AML-193 (cell line): Measurements from ENCODE around the gene CLTB.

Source experiments
- DNase-seq, 2 experiments: peaks; one replicate each; lab custom pipeline; 2025; lab: John Stamatoyannopoulos, UW

Gene CLTB

DNA sequence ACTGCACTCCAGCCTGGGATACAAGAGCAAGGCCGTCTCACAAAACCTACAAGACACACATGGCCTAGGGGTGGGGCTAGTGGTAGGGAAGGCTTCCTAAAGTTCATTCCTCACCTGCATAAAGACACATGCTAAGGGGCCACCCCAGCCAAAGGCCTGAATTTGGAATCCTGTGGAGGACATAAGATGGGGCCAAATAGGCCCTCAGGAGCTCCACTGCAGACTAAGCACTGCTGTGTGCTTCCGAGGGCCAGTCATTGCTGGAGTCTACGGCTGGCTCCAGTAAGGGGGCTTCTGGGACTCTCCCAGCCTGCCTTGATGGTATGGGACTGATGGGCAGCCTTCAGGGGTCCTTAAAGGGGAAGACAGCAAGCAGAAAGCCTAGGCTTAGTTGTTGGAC, 33.6 kb downstream of the CLTB start:
- no peak for DNase-seq

DNA sequence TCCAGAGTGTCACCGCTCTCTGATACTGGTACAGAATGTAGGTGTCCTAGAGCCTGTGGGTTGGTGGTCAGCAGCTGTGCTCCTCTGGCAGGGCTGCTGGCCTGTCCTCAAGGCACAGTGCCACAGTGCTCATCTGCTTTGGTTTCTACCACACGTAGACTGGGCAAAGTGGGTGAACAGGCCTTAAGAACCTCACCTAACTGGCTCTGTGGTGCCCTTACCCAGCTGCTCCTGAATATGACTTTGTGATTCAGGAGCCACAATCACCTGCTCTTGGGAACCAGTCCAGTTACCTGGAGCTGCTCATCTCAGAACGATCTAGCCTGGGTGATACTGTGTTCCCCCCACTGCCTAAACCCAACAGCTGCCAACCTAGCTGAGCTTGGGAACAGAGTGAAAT, 34.4 kb downstream of the CLTB start:
- DNase-seq = no peak

DNA sequence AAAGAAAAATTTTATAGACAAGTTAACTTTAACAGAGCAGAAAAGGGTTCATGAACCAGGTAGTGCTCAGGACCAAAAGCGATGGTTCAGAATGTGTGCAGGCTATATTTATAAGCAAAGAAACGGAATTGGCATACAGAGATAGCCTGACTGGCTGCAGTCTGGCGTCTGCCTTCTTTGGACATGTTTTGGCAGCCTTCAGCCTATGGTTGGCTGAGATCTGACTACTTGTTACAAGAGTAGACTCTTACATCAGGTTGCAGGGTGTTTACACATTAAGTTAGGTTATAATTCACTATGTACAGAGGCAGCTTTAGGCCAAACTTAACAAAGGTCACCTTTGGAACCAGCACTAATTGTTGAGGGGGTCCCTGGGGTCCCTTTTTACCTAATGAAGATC, 34.9 kb downstream of the CLTB start:
- DNase-seq = no peak

DNA sequence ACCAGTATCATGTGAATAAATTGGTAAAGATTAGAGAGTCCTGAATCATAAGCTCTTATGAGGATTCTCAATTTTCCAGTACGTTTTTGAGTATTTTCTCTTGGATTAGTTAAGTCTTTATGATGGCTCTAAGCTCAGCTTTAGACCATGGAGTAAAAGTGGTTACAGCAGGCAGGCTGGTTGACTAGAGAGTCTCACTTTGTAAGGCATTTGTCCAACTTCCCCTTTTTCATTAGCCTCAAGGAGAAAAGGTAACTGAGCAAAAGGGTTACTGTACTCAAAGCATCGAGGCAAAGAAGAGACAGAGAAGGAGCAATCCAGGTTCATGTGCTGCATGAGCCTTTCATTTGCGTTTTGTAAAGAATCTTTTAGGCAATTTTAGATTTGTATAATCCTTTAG, 36.5 kb downstream of the CLTB start:
- DNase-seq = peak; percentile 32 to 54

DNA sequence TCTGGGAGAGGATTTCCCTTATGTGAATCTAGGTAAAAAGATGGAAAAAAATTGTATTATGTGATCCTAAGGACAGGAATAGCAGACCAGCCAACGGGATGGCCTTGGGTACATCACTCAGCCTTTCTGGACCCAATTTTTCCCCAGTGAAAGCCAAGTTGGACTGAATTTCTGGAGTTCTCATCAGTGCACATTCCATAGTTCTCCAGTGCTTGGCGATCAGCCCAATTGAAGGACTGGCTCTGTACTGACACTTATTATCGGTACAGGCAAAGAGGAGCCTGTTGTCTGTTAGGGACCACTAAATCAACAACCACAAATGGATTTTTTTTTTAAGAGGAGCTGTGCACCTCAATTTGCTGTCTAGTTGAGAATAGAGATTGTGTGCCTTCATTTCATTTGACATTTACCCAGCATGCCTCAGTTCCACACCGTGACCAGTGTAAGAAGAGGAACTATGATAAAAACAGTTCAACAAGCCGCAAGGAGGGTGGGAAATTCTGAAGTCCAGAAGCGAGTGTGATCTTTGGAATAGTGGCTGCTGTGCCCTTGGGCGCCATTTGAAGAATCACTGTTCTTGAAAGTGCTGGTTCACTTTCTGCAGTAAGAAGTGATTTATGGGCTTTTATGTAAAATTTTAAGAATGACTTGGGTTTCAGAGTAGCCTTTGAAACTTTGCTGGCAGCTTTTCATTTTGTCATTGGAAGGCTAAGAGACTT, 43.1 kb downstream of the CLTB start:
- DNase-seq = no peak

DNA sequence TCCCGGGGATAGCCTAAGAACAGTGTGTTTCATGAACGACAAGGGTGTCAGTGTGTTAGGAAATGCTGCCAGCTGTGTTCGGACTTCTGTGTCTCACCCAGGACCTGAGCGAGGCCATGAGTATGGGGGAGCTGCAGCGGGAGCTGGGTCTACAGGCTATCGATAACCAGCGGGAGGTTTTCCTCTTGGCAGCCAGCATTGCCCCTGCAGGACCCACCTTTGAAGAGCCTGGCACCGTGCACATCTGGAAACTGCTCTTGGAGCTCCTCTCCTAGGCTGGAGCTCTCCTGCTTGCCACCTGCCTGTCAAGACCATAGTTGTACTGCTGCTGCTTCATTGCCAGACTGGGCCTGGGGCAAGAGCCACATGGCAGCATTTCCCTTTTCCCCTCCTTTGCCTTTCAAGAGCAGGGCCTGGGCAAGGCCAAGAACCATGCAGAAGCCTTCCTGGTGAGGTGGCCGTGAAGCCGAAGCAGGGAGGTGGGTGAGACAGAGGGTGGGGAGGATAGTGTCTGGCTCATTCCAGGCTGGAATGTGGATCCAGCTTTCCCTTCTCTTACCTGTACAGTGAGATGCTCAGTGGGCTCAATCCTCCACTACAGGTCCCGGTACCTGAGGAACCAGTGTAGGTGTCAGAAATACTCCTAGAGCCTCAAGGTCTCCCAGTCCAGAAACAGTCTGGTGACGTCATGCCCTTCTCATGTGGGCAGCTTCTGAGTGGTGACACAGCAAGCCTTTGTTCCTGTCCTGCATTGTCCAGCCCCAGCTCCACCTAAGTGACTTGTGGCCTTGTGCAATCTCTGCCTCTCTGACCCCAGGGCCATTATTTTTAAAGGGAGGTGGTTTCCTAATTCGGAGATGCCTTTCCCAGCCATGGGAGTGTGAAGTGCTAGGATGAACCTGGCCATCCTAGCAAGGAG, 44.5 kb downstream of the CLTB start:
- peak; percentile 34 to 41 for DNase-seq

DNA sequence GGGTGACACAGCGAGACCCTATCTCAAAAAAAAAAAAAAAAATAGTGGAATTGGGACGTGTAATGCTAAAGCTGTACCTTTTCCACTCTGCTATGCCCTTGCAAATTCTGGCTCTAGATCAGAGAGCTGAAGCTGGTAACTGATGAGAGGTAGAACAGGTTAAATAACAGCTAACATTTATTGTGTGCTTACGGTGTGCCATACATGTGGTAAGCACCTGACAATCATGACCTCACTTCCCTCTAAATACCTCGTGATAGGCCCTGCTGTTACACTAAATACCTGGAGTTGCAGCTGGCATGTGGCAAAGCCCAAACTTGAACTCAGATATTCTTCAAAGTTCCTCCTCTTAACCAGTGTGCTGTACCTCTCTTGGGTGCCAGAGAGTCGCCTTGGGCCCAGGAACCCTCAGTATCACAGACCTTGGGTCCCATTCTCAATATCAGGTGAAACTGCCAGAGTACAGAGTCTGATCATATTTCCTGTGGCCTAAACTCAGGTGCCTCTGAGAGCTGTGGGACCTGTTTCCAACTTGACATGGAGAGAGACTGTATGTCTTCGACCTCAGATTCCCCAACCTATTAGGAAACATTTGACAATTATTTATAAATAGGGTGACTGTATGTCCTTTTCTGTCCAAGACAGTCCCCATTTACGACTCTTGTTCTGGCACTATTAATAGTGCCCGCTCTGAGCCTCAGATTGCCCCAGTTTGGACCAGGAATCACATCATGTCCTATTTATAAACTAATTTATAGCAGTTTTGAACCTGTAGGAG, 46.2 kb downstream of the CLTB start:
- no peak for DNase-seq

DNA sequence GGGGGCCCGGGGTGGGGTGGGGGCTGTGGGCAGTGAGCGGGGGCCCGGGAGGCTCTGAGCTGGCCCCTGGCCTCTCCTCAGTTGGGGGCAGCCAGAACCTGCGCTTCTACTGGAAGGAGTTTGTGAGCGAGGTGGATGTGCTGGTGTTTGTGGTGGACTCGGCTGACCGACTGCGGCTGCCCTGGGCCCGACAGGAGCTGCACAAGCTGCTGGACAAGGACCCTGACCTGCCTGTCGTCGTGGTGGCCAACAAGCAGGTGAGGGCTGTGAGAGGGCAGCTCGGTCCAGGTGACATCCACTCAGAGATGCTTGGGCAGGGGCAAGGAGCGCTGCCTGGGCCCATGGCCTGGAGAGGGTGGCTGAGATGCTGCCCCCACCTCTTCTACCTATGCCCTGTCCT, 47.6 kb downstream of the CLTB start:
- DNase-seq = no peak

DNA sequence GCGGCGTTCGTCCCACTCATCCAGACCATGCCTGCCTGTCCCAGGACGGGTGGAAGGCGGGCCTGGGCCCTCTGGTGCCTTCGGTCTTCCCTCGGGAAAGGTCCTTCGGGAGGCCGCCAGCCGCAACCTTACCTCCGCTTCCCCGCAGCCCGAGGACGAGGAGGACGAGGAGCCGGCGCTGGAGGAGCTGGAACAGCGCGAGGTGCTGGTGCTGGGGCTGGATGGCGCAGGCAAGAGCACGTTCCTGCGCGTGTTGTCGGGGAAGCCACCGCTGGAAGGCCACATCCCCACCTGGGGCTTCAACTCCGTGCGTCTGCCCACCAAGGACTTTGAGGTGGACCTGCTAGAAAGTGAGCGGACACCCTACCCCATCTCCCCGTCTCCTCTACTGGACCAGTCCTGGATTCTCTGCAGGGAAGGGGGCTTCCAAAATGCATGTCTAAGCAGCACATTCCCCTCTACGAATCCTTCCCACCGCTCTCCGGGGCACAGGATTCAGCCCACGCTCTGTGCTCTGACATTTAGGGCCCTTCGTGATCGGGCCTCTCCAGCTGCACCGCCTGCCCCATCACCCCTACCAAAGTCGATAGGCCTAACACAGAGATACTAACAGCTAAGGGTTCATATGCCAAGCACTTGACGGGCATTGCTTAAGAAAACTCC, 50.0 kb downstream of the CLTB start:
- DNase-seq = no peak

DNA sequence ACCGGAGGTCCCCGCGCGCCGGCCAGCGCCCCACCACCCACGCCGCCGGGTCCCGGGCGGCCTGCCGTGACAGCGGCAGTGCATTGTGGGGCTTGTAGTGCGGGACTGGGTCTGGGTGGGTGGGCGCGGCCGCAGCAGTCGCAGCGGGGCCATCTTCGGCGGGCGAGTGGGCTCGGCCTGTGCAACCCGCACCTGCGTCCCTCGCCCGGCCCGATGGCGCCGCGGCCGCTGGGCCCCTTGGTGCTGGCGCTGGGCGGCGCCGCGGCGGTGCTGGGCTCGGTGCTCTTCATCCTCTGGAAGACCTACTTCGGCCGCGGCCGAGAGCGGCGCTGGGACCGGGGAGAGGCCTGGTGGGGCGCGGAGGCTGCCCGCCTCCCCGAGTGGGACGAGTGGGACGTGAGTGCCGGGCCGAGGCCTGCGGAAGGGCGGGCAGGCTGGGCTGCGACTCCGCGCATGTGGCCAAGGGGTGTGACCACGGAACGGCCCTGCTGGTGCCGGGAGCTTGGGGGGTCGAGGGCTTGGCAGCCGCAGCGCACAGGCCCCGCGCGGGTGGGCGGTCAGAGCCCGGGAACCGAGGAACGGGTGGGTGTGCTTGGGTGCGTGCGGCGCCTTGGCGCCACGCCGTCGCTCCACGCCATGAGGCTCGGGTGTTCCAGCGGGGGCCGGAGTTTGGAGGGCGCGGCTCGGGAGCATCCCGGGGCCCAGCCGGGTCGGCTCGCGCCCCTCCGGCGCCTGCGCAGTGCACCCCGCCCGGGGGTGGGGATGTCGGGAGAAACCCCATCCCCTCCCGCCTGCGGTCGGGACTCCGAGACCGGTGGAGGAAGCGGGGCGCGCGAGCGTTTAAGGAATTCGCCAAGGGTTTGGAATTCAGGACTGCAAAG, 50.7 kb downstream of the CLTB start, which contains the start of gene ARL10:
ARL10 (plus strand) TSS at position 137 of the 881 bp plus-strand sequence; CDS start at position 214, 77 bp downstream.
- DNase-seq = no peak

DNA sequence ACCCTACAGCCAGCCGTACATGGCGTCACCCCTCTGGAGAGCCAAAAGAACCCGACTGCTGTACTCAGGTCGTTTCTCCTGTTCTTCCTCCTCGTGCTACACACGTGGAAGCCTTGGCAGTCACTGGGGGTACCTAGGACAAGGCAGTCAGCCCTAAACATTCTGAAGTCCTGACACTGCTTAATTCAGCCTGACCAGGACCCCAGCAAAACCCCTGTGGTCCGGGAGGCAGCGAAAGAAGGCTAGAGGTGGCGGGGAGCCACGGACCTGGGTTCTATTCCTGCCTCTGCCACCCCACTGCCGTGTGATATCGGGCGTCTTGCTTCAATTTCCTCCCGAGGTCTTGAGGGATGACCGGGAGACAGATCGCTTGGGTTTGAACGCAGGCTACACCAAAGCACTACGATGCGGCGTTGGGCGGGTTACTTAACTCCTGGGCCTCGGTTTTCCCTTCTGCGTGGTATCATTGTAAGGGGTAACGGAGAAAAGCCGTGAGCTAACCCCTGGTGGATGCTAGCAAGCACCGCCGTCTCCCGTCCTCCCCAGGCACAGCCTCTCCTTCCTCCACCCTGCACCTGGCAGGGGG, 51.5 kb downstream of the CLTB start:
- DNase-seq = no peak

DNA sequence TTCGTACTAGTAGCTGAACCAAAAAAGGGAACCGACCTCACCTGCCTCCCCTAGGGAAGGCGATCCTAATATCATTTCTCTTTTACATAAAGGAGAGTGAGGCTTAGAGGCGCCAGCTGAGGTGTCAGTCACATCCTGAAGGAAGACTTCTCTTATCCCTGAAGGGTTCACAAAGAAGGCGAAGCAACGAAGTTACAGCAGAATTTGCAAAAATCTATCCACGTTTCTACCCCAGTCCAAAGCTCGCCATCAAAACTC, 54.2 kb downstream of the CLTB start:
- no peak for DNase-seq

DNA sequence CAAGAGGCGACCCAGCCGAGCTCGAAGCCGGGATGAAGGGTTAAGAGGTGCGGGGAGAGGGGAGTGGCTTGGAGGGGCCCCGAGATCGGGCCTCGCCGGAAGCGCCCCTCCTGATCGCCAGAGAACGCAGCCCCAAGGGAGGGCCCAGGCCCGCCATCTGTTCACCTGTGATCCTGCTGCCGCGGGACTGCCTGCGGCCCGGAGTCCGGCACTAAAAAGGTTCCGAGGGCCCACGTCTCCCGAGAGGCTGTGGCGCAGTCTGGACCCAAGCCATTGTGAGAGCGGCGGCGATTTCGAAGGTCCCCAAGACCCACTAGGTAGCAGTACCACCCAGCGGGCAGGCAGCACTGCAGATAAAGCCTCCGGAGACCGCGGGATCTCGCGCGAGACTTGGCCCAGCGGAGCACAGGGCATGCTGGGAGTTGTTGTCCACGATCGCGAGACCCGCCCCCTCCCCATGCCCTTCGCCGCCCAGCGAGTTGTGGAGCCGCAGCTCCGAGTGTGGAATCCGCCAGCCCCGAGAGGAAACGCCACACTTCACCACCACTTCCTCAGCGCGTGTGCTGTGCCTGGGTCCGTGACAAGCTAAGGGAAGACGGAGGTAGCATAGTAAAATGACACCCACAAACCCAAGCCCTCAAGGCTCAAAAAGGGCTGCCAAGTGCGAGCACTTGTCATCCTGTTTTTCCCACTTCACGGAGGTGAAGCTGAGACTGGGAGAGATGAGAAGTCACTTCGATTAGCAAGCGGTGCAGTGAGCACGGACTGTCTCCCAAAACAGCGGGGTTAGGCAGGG, 54.7 kb downstream of the CLTB start, which contains the start of gene KIAA1191:
KIAA1191 (minus strand) TSS at position 328 of the 796 bp plus-strand sequence. CDS start 2,256 bp downstream, outside the sequence.
- peak; percentile 84 to 86 for DNase-seq

DNA sequence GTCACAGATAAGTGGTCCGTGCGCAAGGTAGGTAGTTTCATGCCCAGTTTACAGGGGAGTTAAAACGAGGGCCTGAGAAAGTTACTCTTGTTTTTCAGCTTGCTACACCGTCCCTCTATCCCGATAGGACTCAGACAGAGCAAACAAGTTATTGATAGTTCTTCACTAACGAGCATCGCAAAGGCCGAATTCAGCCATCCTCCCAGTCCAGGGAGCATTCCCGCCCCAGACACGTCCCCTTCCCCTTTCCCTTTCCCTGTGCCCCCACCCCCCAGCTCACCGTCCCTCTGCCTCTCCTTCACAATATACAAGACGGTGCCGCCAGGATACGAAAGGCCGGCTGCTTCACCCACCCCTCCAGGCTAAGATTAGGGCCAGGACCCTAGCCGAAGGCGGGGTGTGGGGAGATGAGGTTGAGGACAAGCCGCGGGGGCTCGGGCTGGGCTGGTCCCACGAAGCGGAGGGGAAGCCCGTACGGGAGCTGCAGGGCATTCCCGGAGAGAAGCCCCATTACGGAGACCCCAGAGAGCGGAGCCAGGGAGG, 55.4 kb downstream of the CLTB start:
- no peak for DNase-seq

DNA sequence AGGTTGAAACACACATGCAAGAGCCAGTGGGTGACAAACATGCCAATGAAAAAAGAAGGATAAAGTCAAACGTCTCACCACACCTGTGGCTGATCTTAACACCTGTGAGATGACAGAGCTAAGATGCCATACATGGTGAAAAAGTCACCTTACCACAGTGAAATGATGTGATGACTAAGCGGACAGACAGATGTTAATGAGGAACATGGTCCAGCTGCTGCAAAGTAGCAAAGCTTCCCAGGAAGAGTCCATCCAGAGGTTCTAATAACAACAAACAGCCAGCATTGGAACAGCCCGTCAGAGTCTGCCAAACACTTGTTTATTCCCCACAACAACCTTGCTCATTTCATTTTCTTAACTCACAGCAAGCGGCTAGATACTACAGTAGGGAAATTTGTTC, 56.7 kb downstream of the CLTB start:
- no peak for DNase-seq

DNA sequence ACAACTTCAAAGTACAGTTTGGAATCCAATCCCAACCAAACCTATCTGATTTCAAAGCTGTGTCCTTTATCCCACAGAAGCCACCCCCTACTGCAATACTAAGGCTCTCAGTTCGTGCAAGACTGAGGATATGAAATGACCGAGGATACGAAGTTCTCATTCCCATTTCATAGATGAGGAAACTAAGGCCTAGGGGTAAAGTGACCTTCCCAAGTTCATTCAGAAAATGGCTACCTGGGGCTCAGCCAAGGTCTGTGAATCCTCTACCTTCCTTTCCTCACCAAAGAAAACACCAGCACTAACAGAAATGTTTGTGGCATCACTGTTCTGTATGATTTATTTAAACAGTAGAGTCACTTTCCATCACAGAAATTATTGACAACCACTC, 60.2 kb downstream of the CLTB start:
- DNase-seq = no peak

DNA sequence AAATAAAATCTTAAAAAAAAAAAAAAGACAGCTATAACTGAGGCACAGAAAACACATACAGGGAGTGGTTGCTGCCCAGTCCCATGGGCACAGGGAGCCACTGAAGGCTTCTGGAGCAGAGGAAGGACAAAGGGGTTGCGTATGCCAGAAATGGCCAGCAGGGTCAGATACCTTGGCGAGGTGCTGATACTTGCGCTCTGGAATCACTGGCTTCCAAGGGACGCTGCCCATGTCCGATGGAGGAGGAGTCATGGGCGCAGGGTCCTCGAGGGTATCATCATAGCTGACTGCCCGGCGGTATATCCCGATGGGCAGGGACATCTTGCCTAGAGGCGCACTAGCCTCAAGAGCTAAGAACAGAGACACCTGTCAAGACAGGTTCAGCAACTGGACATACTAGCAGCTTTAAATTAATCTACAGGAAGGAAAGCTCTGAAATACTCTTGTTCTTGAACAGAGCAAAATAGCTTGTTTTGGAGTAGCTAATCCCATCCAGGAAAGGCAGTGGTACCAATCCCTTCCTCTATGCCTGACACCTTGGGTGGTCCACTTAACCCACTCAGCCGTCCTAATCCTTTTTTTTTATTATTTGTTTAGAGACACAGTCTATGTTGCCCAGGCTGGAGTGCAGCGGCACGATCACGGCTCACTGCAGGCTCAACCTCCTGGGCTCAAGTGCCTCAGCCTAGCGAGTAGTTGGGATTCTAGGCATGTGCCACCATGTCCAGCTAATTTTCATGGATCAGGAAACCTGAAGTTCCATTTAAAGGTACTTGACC, 60.8 kb downstream of the CLTB start:
- DNase-seq = no peak

DNA sequence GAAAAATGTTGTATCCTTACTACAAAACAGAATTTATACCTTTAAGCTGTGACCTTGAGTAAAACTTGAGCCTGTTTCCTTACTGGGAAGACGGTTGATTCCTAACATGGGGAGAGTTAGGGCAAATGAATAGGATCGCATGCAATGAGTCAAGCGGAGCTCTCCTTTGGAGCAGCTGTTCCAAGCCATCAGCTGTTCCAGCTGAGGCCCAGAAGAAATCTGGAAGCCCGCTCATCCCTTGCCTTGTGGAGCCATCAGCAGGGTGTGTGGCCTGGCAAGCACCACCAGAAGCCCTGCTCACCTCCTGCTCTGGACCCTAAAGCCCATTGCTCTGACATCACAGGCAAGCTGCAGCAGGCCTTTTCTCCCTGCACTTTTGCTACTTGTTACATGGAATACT, 62.8 kb downstream of the CLTB start:
- no peak for DNase-seq
